Gastrocnemius medialis (tissue), 4 donors: ENCODE results near the gene ZFR. TPM values are rescaled to one million over a fixed set of nuclear protein-coding genes. Genes with fewer than 3 reads are reported as not detected.
"Not testable (repeated sequence)": the region's sequence is repeated elsewhere in the genome, so short reads cannot be mapped to it uniquely, and the experiment has no call there.

ENCODE experiments used
- ATAC-seq, 2 donors: fragments of 150-250 bp; one replicate each; pipeline ENCODE4 v1.9.1; 2016
- DNase-seq, 2 donors: peaks; one replicate each; pipeline ENCODE4 v3.0.0-alpha.2; 2019
- H3K27ac ChIP-seq, 4 donors: fragments of 200-600 bp; sonication (generic); 1 replicate in 1 of 4; 2 replicates in 3 of 4; pipeline ENCODE4 v1.5.1; 2016 to 2018; ENCODE audit warnings: mild to moderate bottlenecking in 2 of 4, moderate library complexity in 1 of 4
- H3K27me3 ChIP-seq, 3 donors: fragments of 200-600 bp; sonication (generic) in 2 of 3; 1 replicate in 1 of 3; 2 replicates in 2 of 3; pipeline versions ENCODE4 v1.5.1 to v1.6.0; 2016 to 2019; ENCODE audit warnings: mild to moderate bottlenecking in 1 of 3, moderate library complexity in 1 of 3
- H3K36me3 ChIP-seq, 2 donors: fragments of 200-600 bp; sonication (generic) in 1 of 2; one replicate each; pipeline ENCODE4 v1.5.1; 2017 to 2018
- H3K4me1 ChIP-seq, 2 donors: fragments of 200-600 bp; sonication (generic) in 1 of 2; one replicate each; pipeline ENCODE4 v1.5.1; 2016 to 2017; ENCODE audit warnings: mild to moderate bottlenecking in 2 of 2
- H3K4me3 ChIP-seq, 4 donors: fragments of 200-600 bp; sonication (generic) in 3 of 4; 1 replicate in 1 of 4; 2 replicates in 3 of 4; pipeline ENCODE4 v1.5.1; 2016 to 2019; ENCODE audit warnings: mild to moderate bottlenecking in 2 of 4
- H3K9me3 ChIP-seq, 3 donors: fragments of 200-600 bp; sonication (generic) in 2 of 3; 1 replicate in 1 of 3; 2 replicates in 2 of 3; pipeline ENCODE4 v1.5.1; 2016 to 2019
- CTCF ChIP-seq, 5 experiments: fragments of 450-650 bp in 3 of 5; fragments of 200-600 bp in 2 of 5; sonication (generic) in 2 of 5; IDR thresholded peaks in 4 of 5; conservative IDR thresholded peaks in 1 of 5; 1 replicate in 4 of 5; 2 replicates in 1 of 5; pipeline ENCODE4 v1.5.1; 2016 to 2019; ENCODE audit warnings: antibody characterized with exemption in 5 of 5, mild to moderate bottlenecking in 3 of 5, moderate library complexity in 3 of 5
- POLR2A ChIP-seq, 2 donors: fragments of 450-650 bp; IDR thresholded peaks; one replicate each; pipeline ENCODE4 v1.6.1; 2017; ENCODE audit warnings: antibody characterized with exemption in 2 of 2, mild to moderate bottlenecking in 2 of 2, moderate library complexity in 2 of 2
- in situ Hi-C, 4 donors: fragments of 200-750 bp; cut with MboI; loops; one replicate each; pipeline versions ENCODE4 v1.15.0 to v1.8.0; 2017; ENCODE audit warnings: low sequenced_read_pairs in 4 of 4
- intact Hi-C: fragments of 100-400 bp; cut with DNase I; formaldehyde crosslinking; loops from one replicate; pipeline ENCODE4 v1.15.1; 2023; ENCODE audit warnings: low total_unique reads
- total RNA-seq, 4 donors: library from RNA; depleted of rRNA; stranded (reverse); fragments of >200 nt; gene quantifications; one replicate each; pipeline versions ENCODE4 v1.1.0 to v1.2.3, GENCODE V29; 2016

The ZFR gene
- total RNA-seq, 4 donors from 2014 or later, result 84.0 to 109 (median 89.4) TPM

DNA sequence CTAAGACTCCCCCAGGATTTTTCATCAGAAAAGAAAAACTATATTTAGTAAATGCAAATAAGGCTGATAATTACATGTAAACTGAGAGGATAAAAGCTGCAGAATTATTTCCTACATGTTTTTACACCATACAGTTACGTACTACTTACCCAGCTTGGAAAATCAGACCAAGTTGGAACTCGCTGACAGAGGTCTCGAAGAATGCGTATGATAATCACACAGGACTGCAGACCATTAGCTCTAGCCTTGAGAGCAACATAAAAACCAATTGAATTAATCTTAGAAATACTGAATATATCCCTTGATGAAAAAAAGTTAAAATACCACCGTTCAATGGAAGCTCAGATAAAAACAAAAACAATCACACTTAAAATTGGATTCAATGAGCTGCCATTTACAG is 65.6 kb downstream of the ZFR start:
- Histone ChIP-seq H3K4me3 (no peak overlapping the region), H3K27ac (no peak overlapping the region), H3K36me3 (peaks cover 0 to 63% of the 10 kb centered on the region in 2 donors), H3K27me3 (no peaks in the 10 kb centered on the region), H3K9me3 (no peaks in the 10 kb centered on the region), H3K4me1 (no peaks in the 10 kb centered on the region)
- intact Hi-C loops (no loop called here), in situ Hi-C loops (loop anchor here in 1 of 4 donors (25.0 kb wide), 1 partner anchor 842 kb away; the partner anchor contains the start of genes C5orf22 and DROSHA)
- TF ChIP-seq POLR2A (IDR thresholded peaks at IDR 0.05) (no peak), CTCF (IDR thresholded peaks at IDR 0.05 in 4 of 5, conservative IDR thresholded peaks at IDR 0.05 in 1 of 5) (no peak)
- ATAC-seq, result no peak
- DNase-seq, result no peak

DNA sequence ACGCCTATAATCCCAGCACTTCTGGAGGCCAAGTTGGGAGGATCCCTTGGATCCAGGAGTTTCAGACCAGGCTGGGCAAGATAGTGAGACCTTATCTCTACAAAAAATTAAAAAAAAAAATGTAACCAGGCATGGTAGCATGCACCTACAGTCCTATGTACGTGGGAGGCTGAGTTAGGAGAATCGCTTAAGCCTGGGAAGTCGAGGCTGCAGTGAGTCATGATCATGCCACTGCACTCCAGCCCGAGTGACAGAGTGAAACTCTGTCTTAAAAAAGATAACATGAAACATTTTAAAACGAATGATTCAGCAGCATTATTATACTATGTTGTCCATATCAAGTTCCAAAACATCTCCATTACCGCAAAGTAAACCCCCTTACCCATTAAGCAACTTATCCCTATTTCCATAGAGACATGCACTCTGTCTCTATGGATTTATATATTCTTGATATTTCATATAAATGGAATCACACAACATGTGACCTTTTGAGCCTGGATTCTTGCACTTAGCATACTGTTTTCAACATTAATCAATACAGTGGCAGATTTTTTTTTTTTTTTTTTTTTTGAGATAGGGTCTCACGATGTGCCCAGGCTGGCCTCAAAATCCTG is 74.9 kb downstream of the ZFR start:
- Histone ChIP-seq H3K27ac (no peak overlapping the region), H3K36me3 (peaks cover 0 to 24% of the 10 kb centered on the region in 2 donors), H3K27me3 (no peaks in the 10 kb centered on the region), H3K4me3 (no peak overlapping the region), H3K4me1 (no peaks in the 10 kb centered on the region), H3K9me3 (no peaks in the 10 kb centered on the region)
- TF ChIP-seq CTCF (IDR thresholded peaks at IDR 0.05 in 4 of 5, conservative IDR thresholded peaks at IDR 0.05 in 1 of 5) (no peak), POLR2A (IDR thresholded peaks at IDR 0.05) (no peak)
- DNase-seq (no peak), ATAC-seq (no peak)
- intact Hi-C loops, result no loop called here
- in situ Hi-C loops, result no loop called here

- H3K9me3 ChIP-seq, result no peaks in the 10 kb centered on the region
- no peaks in the 10 kb centered on the region for H3K4me1 ChIP-seq
- intact Hi-C loops (no loop called here), in situ Hi-C loops (no loop called here)
- no peak for ATAC-seq
- no peak overlapping the region for H3K27ac ChIP-seq
- H3K36me3 ChIP-seq, result peaks cover 0 to 24% of the 10 kb centered on the region in 2 donors
- H3K4me3 ChIP-seq, result no peak overlapping the region
- TF ChIP-seq CTCF (IDR thresholded peaks at IDR 0.05 in 4 of 5, conservative IDR thresholded peaks at IDR 0.05 in 1 of 5) (no peak), POLR2A (IDR thresholded peaks at IDR 0.05) (no peak)
- no peaks in the 10 kb centered on the region for H3K27me3 ChIP-seq
- DNase-seq, result no peak
Observed at GRCh38 chr5:32369032-32369431, 75.5 kb downstream of the ZFR start.

- H3K27me3 ChIP-seq, H3K4me3 ChIP-seq, H3K9me3 ChIP-seq, intact Hi-C loops, H3K4me1 ChIP-seq, ATAC-seq, H3K27ac ChIP-seq, in situ Hi-C loops, DNase-seq: not testable (repeated sequence)
- H3K36me3 ChIP-seq, result peaks cover 0 to 27% of the 10 kb centered on the region in 2 donors
Observed at GRCh38 chr5:32367271-32367670, 77.3 kb downstream of the ZFR start.

- in situ Hi-C loops (no loop called here), intact Hi-C loops (no loop called here)
- DNase-seq (no peak), ATAC-seq (no peak)
- peaks cover 0 to 31% of the 10 kb centered on the region in 2 donors for H3K36me3 ChIP-seq
- no peaks in the 10 kb centered on the region for H3K9me3 ChIP-seq
- TF ChIP-seq CTCF (IDR thresholded peaks at IDR 0.05 in 4 of 5, conservative IDR thresholded peaks at IDR 0.05 in 1 of 5) (no peak), POLR2A (IDR thresholded peaks at IDR 0.05) (no peak)
- no peak overlapping the region for H3K27ac ChIP-seq
- H3K4me3 ChIP-seq, result no peak overlapping the region
- no peaks in the 10 kb centered on the region for H3K4me1 ChIP-seq
- H3K27me3 ChIP-seq, result no peaks in the 10 kb centered on the region
Observed at GRCh38 chr5:32365623-32366022, 78.9 kb downstream of the ZFR start.
